Thymus (tissue), 11 donors: ENCODE measurements around the gene KEAP1. TPM values are rescaled to one million over a fixed set of nuclear protein-coding genes. Genes with fewer than 3 reads are reported as not detected.
"Not testable (repeated sequence)": the region's sequence is repeated elsewhere in the genome, so short reads cannot be mapped to it uniquely, and the experiment has no call there.

Source experiments
- DNase-seq, 9 donors: peaks; one replicate each; pipeline ENCODE4 v3.0.0-alpha.2; 2013; ENCODE audit warnings: low spot score in 9 of 9, low read depth in 6 of 9, missing footprints in 1 of 9
- H3K27ac ChIP-seq, 2 donors: one replicate each; pipeline ENCODE4 v1.5.1; 2013; ENCODE audit warnings: control low read depth in 1 of 2, low read depth in 1 of 2, low read length in 1 of 2, mild to moderate bottlenecking in 1 of 2, moderate library complexity in 1 of 2
- H3K27me3 ChIP-seq, 2 donors: one replicate each; pipeline ENCODE4 v1.5.1; 2013; ENCODE audit warnings: low read length in 1 of 2; ENCODE audit not compliant: control insufficient read depth in 2 of 2, insufficient read depth in 1 of 2
- H3K36me3 ChIP-seq, 2 donors: one replicate each; pipeline ENCODE4 v1.5.1; 2013; ENCODE audit warnings: low read length in 1 of 2, mild to moderate bottlenecking in 1 of 2, moderate library complexity in 1 of 2; ENCODE audit not compliant: control insufficient read depth in 2 of 2, insufficient read depth in 2 of 2
- H3K4me1 ChIP-seq, 2 donors: one replicate each; pipeline ENCODE4 v1.5.1; 2013; ENCODE audit warnings: low read length in 2 of 2; ENCODE audit not compliant: control insufficient read depth in 2 of 2, insufficient read depth in 2 of 2
- H3K4me3 ChIP-seq, 2 donors: one replicate each; pipeline ENCODE4 v1.5.1; 2013; ENCODE audit warnings: low read length in 2 of 2, control low read depth in 1 of 2, mild to moderate bottlenecking in 1 of 2
- H3K9me3 ChIP-seq, 2 donors: one replicate each; pipeline ENCODE4 v1.5.1; 2013; ENCODE audit warnings: low read length in 1 of 2, mild to moderate bottlenecking in 1 of 2; ENCODE audit not compliant: control insufficient read depth in 2 of 2, insufficient read depth in 1 of 2
- WGBS: extraction: QIAGEN DNeasy Blood & Tissue Kit; methylation state at CpG from one replicate; pipeline ENCODE4 v1.1.7; 2013; 5-methylcytosine and 5-hydroxymethylcytosine counted together
- polyA plus RNA-seq: library from polyadenylated mRNA; stranded (reverse); fragments of 200-250 nt; gene quantifications from one replicate; pipeline ENCODE4 v1.2.3, GENCODE V29; 2013
- total RNA-seq: library from RNA; stranded (reverse); fragments of 120-200 nt; gene quantifications from one replicate; pipeline ENCODE4 v1.2.4, GENCODE V29; 2013
- donor health status: healthy.

Gene KEAP1
- total and polyA plus RNA-seq, 2 donors, result 53.7 to 59.5 TPM

- 91% methylated on average over 6 of the region's 6 CpGs for WGBS
- H3K27ac ChIP-seq, result no peak overlapping the region
- DNase-seq, result no peak
- H3K9me3 ChIP-seq, result no peaks in the 10 kb centered on the region
- no peaks in the 10 kb centered on the region for H3K36me3 ChIP-seq
- H3K4me3 ChIP-seq, result no peak overlapping the region
- no peaks in the 10 kb centered on the region for H3K4me1 ChIP-seq
- H3K27me3 ChIP-seq, result peaks cover 7 to 35% of the 10 kb centered on the region in 2 donors
Measured at GRCh38 chr19:10535613-10536012, 32.5 kb upstream of the KEAP1 start.

DNA sequence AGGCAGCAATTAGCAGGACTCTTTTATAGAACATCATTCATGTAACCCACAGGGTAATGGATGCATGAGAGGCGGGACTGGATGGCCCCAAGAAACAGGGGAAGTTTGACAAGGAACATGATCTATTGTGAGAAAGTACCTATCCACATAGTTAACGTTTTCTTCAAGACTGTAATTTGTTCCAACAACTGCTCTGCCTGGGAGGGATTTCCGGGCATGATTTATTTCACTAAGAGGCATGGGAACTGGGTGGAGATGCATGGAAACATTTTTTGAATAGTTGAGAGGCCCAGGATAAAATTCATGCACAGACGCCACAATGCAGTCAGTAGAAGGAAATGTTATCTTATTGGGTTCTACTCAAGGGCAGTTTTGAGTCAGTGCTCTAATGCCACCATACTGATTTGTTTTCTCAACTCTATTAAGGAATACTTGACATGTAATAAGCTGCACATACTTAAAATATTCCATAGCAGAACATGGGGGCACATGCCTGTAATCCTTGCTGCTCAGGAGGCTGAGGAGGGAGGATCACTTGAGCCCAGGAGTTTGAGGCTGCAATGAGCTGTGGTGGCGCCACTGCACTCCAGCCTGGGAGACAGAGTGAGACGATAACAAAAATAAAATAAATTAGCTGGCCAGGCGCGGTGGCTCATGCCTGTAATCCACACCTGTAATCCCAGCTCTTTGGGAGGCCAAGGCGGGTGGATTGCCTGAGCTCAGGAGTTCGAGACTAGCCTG, 30.7 kb upstream of the KEAP1 start:
- H3K4me3 ChIP-seq, result no peak overlapping the region
- no peak overlapping the region for H3K27ac ChIP-seq
- no peaks in the 10 kb centered on the region for H3K4me1 ChIP-seq
- no peaks in the 10 kb centered on the region for H3K36me3 ChIP-seq
- H3K27me3 ChIP-seq, result peaks cover 4 to 22% of the 10 kb centered on the region in 2 donors
- 87% methylated on average over 10 of the region's 10 CpGs for WGBS
- no peak for DNase-seq
- no peaks in the 10 kb centered on the region for H3K9me3 ChIP-seq

DNA sequence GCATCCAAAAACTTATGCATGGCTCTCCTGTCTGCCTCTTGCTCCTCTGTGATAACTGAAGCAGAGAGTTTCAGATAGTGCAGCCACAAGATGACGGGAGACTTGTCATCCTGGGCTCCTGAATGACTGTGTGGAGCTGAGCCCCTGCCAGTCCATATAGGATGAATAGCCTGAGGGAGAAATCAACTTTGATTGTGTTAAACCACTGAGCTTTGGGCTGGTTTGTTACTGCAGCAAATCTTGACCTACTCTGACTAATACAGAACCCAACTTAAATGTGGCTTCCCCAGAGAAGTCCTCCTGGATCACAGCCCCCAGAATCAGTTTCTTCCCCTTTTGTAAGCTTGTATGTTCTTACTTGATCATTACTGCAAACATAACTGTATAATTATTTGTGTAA, 29.3 kb upstream of the KEAP1 start:
- 95% methylated on average over 1 of the region's 1 CpG for WGBS
- no peaks in the 10 kb centered on the region for H3K9me3 ChIP-seq
- DNase-seq, result no peak

DNA sequence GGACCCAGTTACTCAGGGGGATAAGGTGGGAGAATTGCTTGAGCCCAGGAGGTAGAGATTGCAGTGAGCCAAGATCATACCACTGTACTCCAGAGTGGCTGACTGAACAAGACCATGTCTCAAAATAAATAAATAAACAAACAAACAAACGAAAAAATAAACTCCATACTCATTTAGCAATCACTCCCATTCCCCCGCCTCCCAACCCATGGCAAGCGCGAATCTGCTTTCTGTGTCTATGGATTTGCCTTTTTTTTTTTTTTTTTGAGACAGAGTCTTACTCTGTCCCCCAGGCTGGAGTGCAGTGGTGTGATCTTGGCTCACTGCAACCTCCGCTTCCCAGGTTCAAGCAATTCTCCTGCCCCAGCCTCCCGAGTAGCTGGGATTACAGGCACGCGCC, 23.7 kb upstream of the KEAP1 start:
- not testable (repeated sequence) for H3K27ac ChIP-seq, DNase-seq, H3K36me3 ChIP-seq, H3K4me1 ChIP-seq, H3K4me3 ChIP-seq, H3K9me3 ChIP-seq
- WGBS, result 96% methylated on average over 8 of the region's 8 CpGs
- peaks cover 2 to 16% of the 10 kb centered on the region in 2 donors for H3K27me3 ChIP-seq

More for the DNA sequence above, 29.3 kb upstream of the KEAP1 start:
- Histone ChIP-seq H3K4me3 (no peak overlapping the region), H3K27ac (no peak overlapping the region), H3K36me3 (no peaks in the 10 kb centered on the region), H3K4me1 (no peaks in the 10 kb centered on the region), H3K27me3 (peaks cover 0 to 9% of the 10 kb centered on the region in 2 donors)

DNA sequence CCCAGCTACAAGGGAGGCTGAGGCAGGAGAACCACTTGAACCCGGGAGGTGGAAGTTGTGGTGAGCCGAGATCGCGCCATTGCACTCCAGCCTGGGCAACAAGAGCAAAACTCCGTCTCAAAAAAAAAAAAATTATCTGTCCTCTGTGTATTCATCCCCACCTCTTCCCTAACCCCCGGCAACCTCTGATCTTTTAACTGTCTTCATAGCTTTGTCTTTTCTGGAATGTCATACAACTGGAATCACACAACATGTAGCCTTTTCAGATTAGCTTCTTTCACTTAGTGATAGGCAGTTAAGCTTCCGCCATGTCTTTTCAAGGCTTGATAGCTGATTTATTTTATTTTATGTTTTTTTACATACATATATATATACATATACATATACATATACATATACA, 22.5 kb upstream of the KEAP1 start:
- WGBS, result 95% methylated on average over 7 of the region's 7 CpGs
- Histone ChIP-seq H3K27me3 (peaks cover 4 to 27% of the 10 kb centered on the region in 2 donors), H3K9me3 (peaks cover 0 to 4% of the 10 kb centered on the region in 2 donors), H3K27ac (no peak overlapping the region), H3K36me3 (no peaks in the 10 kb centered on the region), H3K4me1 (no peaks in the 10 kb centered on the region), H3K4me3 (no peak overlapping the region)
- DNase-seq, result no peak

DNA sequence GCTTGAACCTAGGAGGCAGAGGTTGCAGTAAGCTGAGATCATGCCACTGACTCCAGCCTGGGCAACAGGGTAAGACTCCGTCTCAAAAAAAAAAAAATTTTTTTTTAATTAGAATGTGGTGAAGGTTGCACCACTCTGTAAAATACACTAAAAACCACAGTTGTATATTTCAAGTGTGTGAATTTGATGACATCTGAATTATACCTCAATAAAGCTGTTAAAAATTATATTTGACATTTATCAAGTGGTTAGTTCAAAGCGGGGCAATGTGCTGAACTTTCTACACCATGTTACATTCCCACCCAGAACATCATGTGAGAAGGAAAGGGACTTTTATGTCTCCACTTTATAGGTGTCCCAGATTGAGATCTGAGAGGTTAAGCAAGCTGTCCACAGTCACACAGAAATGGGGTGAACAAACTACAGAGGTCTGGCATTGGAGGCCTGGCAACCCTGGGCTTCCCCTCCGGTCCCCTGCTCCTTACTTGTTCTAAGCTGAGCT, 20.0 kb upstream of the KEAP1 start:
- Histone ChIP-seq H3K36me3 (no peaks in the 10 kb centered on the region), H3K9me3 (peaks cover 0 to 11% of the 10 kb centered on the region in 2 donors), H3K4me1 (peaks cover 0 to 14% of the 10 kb centered on the region in 2 donors), H3K27ac (no peak overlapping the region), H3K27me3 (peaks cover 21 to 51% of the 10 kb centered on the region in 2 donors), H3K4me3 (no peak overlapping the region)
- WGBS, result 93% methylated on average over 3 of the region's 3 CpGs
- DNase-seq, result no peak

DNA sequence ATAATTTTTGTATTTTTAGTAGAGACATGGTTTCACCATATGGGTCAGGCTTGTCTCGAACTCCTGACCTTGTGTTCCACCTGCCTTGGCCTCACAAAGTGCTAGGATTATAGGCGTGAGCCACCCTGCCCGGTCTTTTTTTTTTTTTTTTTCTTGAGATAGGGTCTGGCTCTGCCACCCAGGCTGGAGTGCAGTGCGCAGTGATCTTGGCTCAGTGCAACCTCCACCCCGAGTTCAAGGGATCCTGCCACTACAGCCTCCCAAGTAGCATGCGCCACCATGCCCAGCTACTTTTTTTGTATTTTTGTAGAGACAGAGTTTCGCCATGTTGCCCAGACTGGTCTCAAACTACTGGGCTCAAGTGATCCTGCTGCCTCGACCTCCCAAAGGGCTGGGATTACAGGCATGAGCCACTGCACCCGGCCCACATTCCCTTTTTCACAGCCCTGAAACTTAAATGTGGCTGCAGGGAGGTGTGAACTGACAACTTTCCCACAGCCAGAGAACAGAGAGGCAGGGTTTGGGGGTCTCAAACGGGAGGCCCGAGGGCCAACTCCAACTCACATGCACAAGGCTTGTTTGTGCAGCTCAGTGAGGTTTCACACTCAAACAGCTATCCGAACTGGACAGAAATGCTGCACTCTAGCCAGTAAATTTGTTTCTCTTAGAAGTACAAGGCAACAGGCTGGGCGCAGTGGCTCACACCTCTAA, 18.5 kb upstream of the KEAP1 start:
- Histone ChIP-seq H3K36me3 (no peaks in the 10 kb centered on the region), H3K4me3 (no peak overlapping the region), H3K27ac (no peak overlapping the region), H3K9me3 (peaks cover 0 to 16% of the 10 kb centered on the region in 2 donors), H3K4me1 (peaks cover 13 to 28% of the 10 kb centered on the region in 2 donors), H3K27me3 (peaks cover 35 to 67% of the 10 kb centered on the region in 2 donors)
- no peak for DNase-seq
- WGBS, result 94% methylated on average over 13 of the region's 13 CpGs

DNA sequence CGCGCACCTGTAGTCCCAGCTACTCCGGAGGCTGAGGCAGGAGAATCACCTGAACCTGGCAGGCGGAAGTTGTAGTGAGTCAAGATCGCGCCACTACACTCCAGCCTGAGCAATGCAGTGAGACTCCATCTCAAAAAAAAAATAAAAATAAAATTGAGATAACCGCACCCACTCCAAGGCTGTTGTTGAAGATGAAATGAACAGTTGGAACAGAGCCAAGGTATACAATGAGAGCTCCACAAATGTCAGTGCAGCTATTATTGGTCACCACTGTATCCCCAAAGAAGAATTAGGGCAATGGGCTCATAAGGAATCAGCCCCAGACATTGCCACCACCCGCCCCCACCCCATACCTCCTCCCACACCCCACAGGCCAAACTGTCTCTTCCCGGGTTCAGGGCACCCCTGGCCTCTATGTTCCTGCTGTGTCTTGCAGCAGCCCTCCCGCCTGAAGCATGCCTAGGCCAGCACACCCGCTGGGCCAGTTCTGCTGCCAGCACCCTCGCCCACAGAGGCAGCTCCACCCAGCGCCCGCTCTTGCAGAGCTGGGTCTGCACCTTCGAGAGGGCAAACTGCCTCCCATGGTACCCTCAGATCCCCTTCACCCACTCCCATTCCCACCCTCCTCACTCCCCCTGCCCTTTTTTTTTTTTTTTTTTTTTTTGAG, 17.6 kb upstream of the KEAP1 start:
- Histone ChIP-seq H3K4me1 (peaks cover 13 to 28% of the 10 kb centered on the region in 2 donors), H3K4me3 (no peak overlapping the region), H3K36me3 (no peaks in the 10 kb centered on the region), H3K27me3 (peaks cover 43 to 75% of the 10 kb centered on the region in 2 donors), H3K9me3 (peaks cover 0 to 16% of the 10 kb centered on the region in 2 donors), H3K27ac (no peak overlapping the region)
- WGBS, result 92% methylated on average over 15 of the region's 15 CpGs
- DNase-seq, result no peak

GRCh38 chr19:10519421-10519820, 16.3 kb upstream of the KEAP1 start:
- Histone ChIP-seq H3K27ac (no peak overlapping the region), H3K4me3 (no peak overlapping the region), H3K36me3 (no peaks in the 10 kb centered on the region), H3K4me1 (peaks cover 15 to 34% of the 10 kb centered on the region in 2 donors), H3K9me3 (peaks cover 0 to 16% of the 10 kb centered on the region in 2 donors), H3K27me3 (peaks cover 57 to 89% of the 10 kb centered on the region in 2 donors)
- DNase-seq, result no peak
- 89% methylated on average over 7 of the region's 7 CpGs for WGBS
